ENCODE measurements around the gene CST3.

DNA sequence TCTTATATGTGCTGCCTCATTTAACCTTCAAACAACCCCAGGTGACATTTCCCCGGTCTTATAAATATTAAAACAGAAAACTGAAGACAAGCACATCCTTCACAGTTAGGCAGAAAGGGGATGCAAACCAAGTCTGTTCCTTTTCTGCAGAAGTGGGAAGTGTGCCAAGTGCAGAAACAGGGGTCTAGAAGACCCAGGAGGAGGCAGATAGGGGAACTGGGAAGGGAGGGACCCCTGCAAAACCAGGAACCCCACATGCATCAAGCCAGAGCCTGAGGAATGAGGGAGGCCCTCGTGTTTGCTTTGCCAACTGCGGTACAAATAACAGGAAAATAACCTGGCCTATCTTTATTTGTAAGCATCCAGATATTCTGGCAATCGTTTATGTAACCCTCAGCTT, 17.0 kb upstream of the CST3 start:
- TF ChIP-seq POLR2A (IDR thresholded peaks at IDR 0.05): no peak
- TF ChIP-seq, protein P1, sequence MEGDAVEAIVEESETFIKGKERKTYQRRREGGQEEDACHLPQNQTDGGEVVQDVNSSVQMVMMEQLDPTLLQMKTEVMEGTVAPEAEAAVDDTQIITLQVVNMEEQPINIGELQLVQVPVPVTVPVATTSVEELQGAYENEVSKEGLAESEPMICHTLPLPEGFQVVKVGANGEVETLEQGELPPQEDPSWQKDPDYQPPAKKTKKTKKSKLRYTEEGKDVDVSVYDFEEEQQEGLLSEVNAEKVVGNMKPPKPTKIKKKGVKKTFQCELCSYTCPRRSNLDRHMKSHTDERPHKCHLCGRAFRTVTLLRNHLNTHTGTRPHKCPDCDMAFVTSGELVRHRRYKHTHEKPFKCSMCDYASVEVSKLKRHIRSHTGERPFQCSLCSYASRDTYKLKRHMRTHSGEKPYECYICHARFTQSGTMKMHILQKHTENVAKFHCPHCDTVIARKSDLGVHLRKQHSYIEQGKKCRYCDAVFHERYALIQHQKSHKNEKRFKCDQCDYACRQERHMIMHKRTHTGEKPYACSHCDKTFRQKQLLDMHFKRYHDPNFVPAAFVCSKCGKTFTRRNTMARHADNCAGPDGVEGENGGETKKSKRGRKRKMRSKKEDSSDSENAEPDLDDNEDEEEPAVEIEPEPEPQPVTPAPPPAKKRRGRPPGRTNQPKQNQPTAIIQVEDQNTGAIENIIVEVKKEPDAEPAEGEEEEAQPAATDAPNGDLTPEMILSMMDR (IDR thresholded peaks at IDR 0.05): no peak

All from gastroesophageal sphincter (tissue), 3 donors.